Measurements from ENCODE around the gene RALGDS. TPM values are rescaled to one million over a fixed set of nuclear protein-coding genes. Genes with fewer than 3 reads are reported as not detected.

RALGDS gene
- total RNA-seq, 1 experiment from 2014 or later, result 25.8 TPM

- TF ChIP-seq, protein P1, sequence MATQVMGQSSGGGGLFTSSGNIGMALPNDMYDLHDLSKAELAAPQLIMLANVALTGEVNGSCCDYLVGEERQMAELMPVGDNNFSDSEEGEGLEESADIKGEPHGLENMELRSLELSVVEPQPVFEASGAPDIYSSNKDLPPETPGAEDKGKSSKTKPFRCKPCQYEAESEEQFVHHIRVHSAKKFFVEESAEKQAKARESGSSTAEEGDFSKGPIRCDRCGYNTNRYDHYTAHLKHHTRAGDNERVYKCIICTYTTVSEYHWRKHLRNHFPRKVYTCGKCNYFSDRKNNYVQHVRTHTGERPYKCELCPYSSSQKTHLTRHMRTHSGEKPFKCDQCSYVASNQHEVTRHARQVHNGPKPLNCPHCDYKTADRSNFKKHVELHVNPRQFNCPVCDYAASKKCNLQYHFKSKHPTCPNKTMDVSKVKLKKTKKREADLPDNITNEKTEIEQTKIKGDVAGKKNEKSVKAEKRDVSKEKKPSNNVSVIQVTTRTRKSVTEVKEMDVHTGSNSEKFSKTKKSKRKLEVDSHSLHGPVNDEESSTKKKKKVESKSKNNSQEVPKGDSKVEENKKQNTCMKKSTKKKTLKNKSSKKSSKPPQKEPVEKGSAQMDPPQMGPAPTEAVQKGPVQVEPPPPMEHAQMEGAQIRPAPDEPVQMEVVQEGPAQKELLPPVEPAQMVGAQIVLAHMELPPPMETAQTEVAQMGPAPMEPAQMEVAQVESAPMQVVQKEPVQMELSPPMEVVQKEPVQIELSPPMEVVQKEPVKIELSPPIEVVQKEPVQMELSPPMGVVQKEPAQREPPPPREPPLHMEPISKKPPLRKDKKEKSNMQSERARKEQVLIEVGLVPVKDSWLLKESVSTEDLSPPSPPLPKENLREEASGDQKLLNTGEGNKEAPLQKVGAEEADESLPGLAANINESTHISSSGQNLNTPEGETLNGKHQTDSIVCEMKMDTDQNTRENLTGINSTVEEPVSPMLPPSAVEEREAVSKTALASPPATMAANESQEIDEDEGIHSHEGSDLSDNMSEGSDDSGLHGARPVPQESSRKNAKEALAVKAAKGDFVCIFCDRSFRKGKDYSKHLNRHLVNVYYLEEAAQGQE (IDR thresholded peaks at IDR 0.05; ENCODE audit: insufficient read depth in 1 of 2, low read depth in 2 of 2, low read length in 1 of 2), result no peak
- no peak for TF ChIP-seq SIN3A (IDR thresholded peaks at IDR 0.05; ENCODE audit: borderline replicate concordance, insufficient read depth, low read depth, low read length)
- TF ChIP-seq TCF7L2 (IDR thresholded peaks at IDR 0.05; ENCODE audit: low read depth, low read length), result no peak
- no peak for TF ChIP-seq POLR2AphosphoS5 (IDR thresholded peaks at IDR 0.05; ENCODE audit: low read depth, low read length)
- TF ChIP-seq CTCF (IDR thresholded peaks at IDR 0.05), result no peak
- H3K36me3 ChIP-seq (ENCODE audit: control insufficient read depth, insufficient read depth, low read length), result no peaks in the 10 kb centered on the region; the same call in 1 of the 2 replicates
- no TSS peak for BruUV-seq (replicated peaks)
- in situ Hi-C loops (cut with HindIII; ENCODE audit: low pct_unique_long_range_greater_than_20kb, low sequenced_read_pairs) (no loop called here), intact Hi-C loops (cut with micrococcal nuclease; ENCODE audit: unreplicated experiment) (loop anchor here (2.0 to 10.0 kb wide), 2 partner anchors 44 to 102 kb away; no protein-coding TSS in a partner anchor)
- no peak overlapping the region for H3K27ac ChIP-seq (ENCODE audit: low read length)
- H3K4me3 ChIP-seq (ENCODE audit: low read depth in 2 of 2, low read length in 2 of 2), result peak overlapping the region in 1 of 2 experiments; percentile 78; a peak in 1 of 4 replicates
- H3K27me3 ChIP-seq (ENCODE audit: control insufficient read depth, insufficient read depth, low read length), result no peaks in the 10 kb centered on the region
- ChIA-PET CTCF (interaction anchor here (0.6 to 0.7 kb wide), 2 partner anchors 106 to 202 kb away, joined by 3 read pairs; no protein-coding TSS in a partner anchor), POLR2A (interaction anchor here (0.9 kb wide), 1 partner anchor 28 kb away, joined by 3 read pairs; no protein-coding TSS in a partner anchor)
- ATAC-seq (no peak), DNase-seq (ENCODE audit: low read depth, low spot score) (no peak)
- no peaks in the 10 kb centered on the region for H3K9me3 ChIP-seq (ENCODE audit: control insufficient read depth, insufficient read depth, low read depth, low read length)
- peaks cover 25% of the 10 kb centered on the region for H3K4me1 ChIP-seq (ENCODE audit: control insufficient read depth, insufficient read depth, low read length)
Measured at GRCh38 chr9:133146746-133147411, 25.8 kb upstream of the RALGDS start.

GRCh38 chr9:133144904-133145851 is 24.1 kb upstream of the RALGDS start:
- no peaks in the 10 kb centered on the region for H3K27me3 ChIP-seq (ENCODE audit: control insufficient read depth, insufficient read depth, low read length)
- peak overlapping the region in 1 of 2 experiments; percentile 33; a peak in 2 of 4 replicates for H3K4me3 ChIP-seq (ENCODE audit: low read depth in 2 of 2, low read length in 2 of 2)
- DNase-seq (ENCODE audit: low read depth, low spot score) (no peak), ATAC-seq (no peak)
- in situ Hi-C loops (cut with HindIII; ENCODE audit: low pct_unique_long_range_greater_than_20kb, low sequenced_read_pairs) (no loop called here), intact Hi-C loops (cut with micrococcal nuclease; ENCODE audit: unreplicated experiment) (loop anchor here (10.0 kb wide), 1 partner anchor 100 kb away; no protein-coding TSS in a partner anchor)
- ChIA-PET POLR2A (interaction anchor here (0.9 kb wide), 1 partner anchor 11 kb away, joined by 3 read pairs; no protein-coding TSS in a partner anchor), CTCF (interaction anchor here (0.8 to 2.1 kb wide), 3 partner anchors 11 to 864 kb away, joined by 3 to 20 read pairs (median 4); no protein-coding TSS in a partner anchor)
- peaks cover 26% of the 10 kb centered on the region for H3K4me1 ChIP-seq (ENCODE audit: control insufficient read depth, insufficient read depth, low read length)
- TSS peak; percentile 63 for BruUV-seq (replicated peaks)
- no peaks in the 10 kb centered on the region; the same call in 1 of the 2 replicates for H3K36me3 ChIP-seq (ENCODE audit: control insufficient read depth, insufficient read depth, low read length)
- H3K9me3 ChIP-seq (ENCODE audit: control insufficient read depth, insufficient read depth, low read depth, low read length), result no peaks in the 10 kb centered on the region
- no peak for TF ChIP-seq POLR2AphosphoS5 (IDR thresholded peaks at IDR 0.05; ENCODE audit: low read depth, low read length)
- H3K27ac ChIP-seq (ENCODE audit: low read length), result no peak overlapping the region
